B cell (primary cell): ENCODE data around the gene RBM23. TPM values are rescaled to one million over a fixed set of nuclear protein-coding genes. Genes with fewer than 3 reads are reported as not detected.

ENCODE experiments used
- ATAC-seq: fragments of 200-7000 bp; cut with Tn5 transposase; one replicate; pipeline ENCODE4 v1.10.0; 2021; ENCODE audit warnings: low read depth, mild to moderate bottlenecking, moderate number of reproducible peaks, moderate library complexity
- CTCF ChIA-PET: fragments of 350-600 bp; sonication (Branson Sonifier 250); formaldehyde crosslinking; loops from one replicate; lab custom pipeline; 2021; ENCODE audit warnings: antibody characterized with exemption, inconsistent platforms; lab: Charles Lee
- POLR2A ChIA-PET: fragments of 350-600 bp; sonication (Branson Sonifier 250); formaldehyde crosslinking; loops from one replicate; lab custom pipeline; 2021; ENCODE audit warnings: antibody characterized with exemption; lab: Charles Lee
- DNase-seq: peaks from one replicate; pipeline ENCODE4 v3.0.0; 2013
- H2AFZ ChIP-seq: 2 replicates; pipeline ENCODE4 v1.6.1; 2012; ENCODE audit warnings: mild to moderate bottlenecking, low read depth, low read length; ENCODE audit not compliant: insufficient read depth, poor library complexity, severe bottlenecking
- H3K27ac ChIP-seq, 2 donors: 1 replicate in 1 of 2; 2 replicates in 1 of 2; pipeline ENCODE4 v1.5.1; 2012 to 2013; ENCODE audit warnings: low read length in 2 of 2, mild to moderate bottlenecking in 2 of 2, moderate library complexity in 1 of 2
- H3K27me3 ChIP-seq, 4 experiments: fragments of 200-600 bp in 1 of 4; sonication (generic) in 1 of 4; replicated peaks in 1 of 4; 1 replicate in 2 of 4; 2 replicates in 2 of 4; pipeline versions ENCODE4 v1.6.1 to v1.7.0; 2013 to 2016; ENCODE audit warnings: low read length in 3 of 4, mild to moderate bottlenecking in 2 of 4, mixed read lengths in 1 of 4, moderate library complexity in 1 of 4; ENCODE audit not compliant: insufficient read depth in 4 of 4, control insufficient read depth in 3 of 4; ENCODE audit errors: control extremely low read depth in 1 of 4
- H3K36me3 ChIP-seq, 2 experiments: replicated peaks in 1 of 2; 1 replicate in 1 of 2; 2 replicates in 1 of 2; pipeline versions ENCODE4 v1.6.1 to v1.7.1; 2013; ENCODE audit warnings: low read length in 1 of 2; ENCODE audit not compliant: insufficient read depth in 2 of 2, control insufficient read depth in 1 of 2; ENCODE audit errors: control extremely low read depth in 1 of 2, extremely low read depth in 1 of 2
- H3K4me1 ChIP-seq, 2 donors: fragments of 200-600 bp in 1 of 2; sonication (generic) in 1 of 2; 1 replicate in 1 of 2; 2 replicates in 1 of 2; pipeline versions ENCODE4 v1.5.1 to v1.6.1; 2013 to 2017; ENCODE audit warnings: low read length in 2 of 2; ENCODE audit not compliant: control insufficient read depth in 2 of 2, insufficient read depth in 2 of 2
- H3K4me2 ChIP-seq: replicated peaks from 2 replicates; pipeline ENCODE3; 2012; ENCODE audit warnings: mild to moderate bottlenecking, low read depth, low read length; ENCODE audit not compliant: poor library complexity, severe bottlenecking
- H3K4me3 ChIP-seq, 5 experiments: fragments of 200-600 bp in 1 of 5; sonication (generic) in 1 of 5; 1 replicate in 3 of 5; 2 replicates in 2 of 5; pipeline versions ENCODE4 v1.5.1 to v1.7.0; 2011 to 2016; ENCODE audit warnings: low read length in 4 of 5, mild to moderate bottlenecking in 4 of 5, low read depth in 2 of 5, control low read depth in 1 of 5, moderate library complexity in 1 of 5; ENCODE audit not compliant: insufficient read depth in 1 of 5; ENCODE audit errors: control extremely low read depth in 1 of 5, extremely low read depth in 1 of 5
- H3K79me2 ChIP-seq: fragments of 200-600 bp; sonication (generic); one replicate; pipeline ENCODE4 v1.6.0; 2016; ENCODE audit warnings: low read length; ENCODE audit not compliant: control insufficient read depth, insufficient read depth
- H3K9ac ChIP-seq: fragments of 200-600 bp; sonication (generic); 2 replicates; pipeline ENCODE4 v1.6.1; 2017; ENCODE audit warnings: mild to moderate bottlenecking, low read length, moderate library complexity
- H3K9me3 ChIP-seq, 3 donors: one replicate each; pipeline versions ENCODE4 v1.6.1 to v1.7.1; 2013; ENCODE audit warnings: low read length in 2 of 3; ENCODE audit not compliant: control insufficient read depth in 2 of 3, insufficient read depth in 1 of 3; ENCODE audit errors: control extremely low read depth in 1 of 3
- H4K20me1 ChIP-seq: 2 replicates; pipeline ENCODE4 v1.6.0; 2012; ENCODE audit warnings: mild to moderate bottlenecking, low read length; ENCODE audit not compliant: insufficient read depth, control insufficient read depth, poor library complexity, severe bottlenecking
- H3K27ac Mint-ChIP-seq: one replicate; pipeline ENCODE4 v1.8.0; 2021; ENCODE audit warnings: mixed read lengths
- H3K27me3 Mint-ChIP-seq: one replicate; pipeline ENCODE4 v1.8.0; 2021; ENCODE audit warnings: mixed read lengths
- H3K4me1 Mint-ChIP-seq: one replicate; pipeline ENCODE4 v1.8.0; 2021; ENCODE audit warnings: mixed read lengths
- H3K4me3 Mint-ChIP-seq: one replicate; pipeline ENCODE4 v1.8.0; 2021; ENCODE audit warnings: mixed read lengths
- H3K9me3 Mint-ChIP-seq: one replicate; pipeline ENCODE4 v1.8.0; 2022; ENCODE audit warnings: mixed read lengths; ENCODE audit not compliant: insufficient read depth
- CTCF ChIP-seq: fragments of 200-600 bp; IDR thresholded peaks from one replicate; pipeline ENCODE4 v1.8.0; 2022; ENCODE audit warnings: antibody characterized with exemption, mild to moderate bottlenecking
- EZH2 ChIP-seq: IDR thresholded peaks from 2 replicates; pipeline ENCODE4 v1.6.1; 2012; ENCODE audit warnings: borderline replicate concordance, low read depth, mild to moderate bottlenecking, moderate library complexity, low read length; ENCODE audit not compliant: insufficient read depth, poor library complexity, severe bottlenecking
- WGBS: methylation state at CpG from one replicate; pipeline ENCODE4 v1.1.5; 2013; ENCODE audit warnings: missing lambda C conversion rate; ENCODE audit not compliant: insufficient coverage; 5-methylcytosine and 5-hydroxymethylcytosine counted together
- intact Hi-C: fragments of 100-400 bp; cut with micrococcal nuclease; formaldehyde crosslinking; loops from one replicate; pipeline ENCODE4 v1.10.0; 2022
- polyA plus RNA-seq: library from polyadenylated mRNA; depleted of rRNA; stranded (reverse); fragments of >200 nt; gene quantifications from 2 replicates; pipeline ENCODE4 v1.2.3, GENCODE V29; 2012
- total RNA-seq, 2 donors: library from RNA; stranded (reverse); fragments of 120-200 nt in 1 of 2; gene quantifications; 1 replicate in 1 of 2; 2 replicates in 1 of 2; pipeline versions ENCODE4 v1.2.3 to v1.2.4, GENCODE V29; 2013 to 2022

The RBM23 gene
- total and polyA plus RNA-seq, 2 donors (not counting 1 experiment from before 2014, with no cell fraction given), result 60.7 to 165 TPM

DNA sequence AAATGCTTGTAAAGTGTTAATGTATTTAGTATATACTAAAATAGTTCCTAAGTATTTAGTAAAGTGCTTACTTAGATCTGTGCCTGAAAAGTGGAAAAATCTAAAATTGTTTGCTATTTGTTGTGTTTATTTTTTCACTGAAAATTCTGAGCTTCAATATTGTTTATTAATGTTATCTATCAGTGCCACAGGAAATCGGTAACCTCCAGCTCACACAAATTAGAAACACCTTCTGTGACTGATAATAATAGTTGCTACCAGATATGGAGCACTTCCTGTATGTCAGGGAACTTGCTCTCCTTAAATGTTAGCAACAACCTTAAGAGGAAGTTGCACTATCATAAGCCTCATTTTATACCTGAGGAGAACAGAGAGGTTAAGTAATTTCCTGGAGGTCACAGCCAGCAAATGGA lies 48.1 kb downstream of the RBM23 start:
- Mint-ChIP-seq H3K4me3 (peak overlapping the region; percentile 96), H3K4me1 (peaks cover 29% of the 10 kb centered on the region), H3K27me3 (no peaks in the 10 kb centered on the region), H3K27ac (peak overlapping the region; percentile 98), H3K9me3 (no peaks in the 10 kb centered on the region)
- peaks cover 39% of the 10 kb centered on the region for H3K79me2 ChIP-seq
- POLR2A ChIA-PET, result interaction anchor here (0.6 to 4.6 kb wide), 8 partner anchors 12 to 117 kb away, joined by 3 to 61 read pairs (median 4); partner anchors contain the start of genes OXA1L and REM2
- no peak for TF ChIP-seq EZH2
- no peak for TF ChIP-seq CTCF
- H3K36me3 ChIP-seq, result peaks cover 2 to 29% of the 10 kb centered on the region in 2 experiments
- H3K4me2 ChIP-seq, result peak overlapping the region; percentile 85
- H3K9ac ChIP-seq, result peak overlapping the region; percentile 96
- DNase-seq (no peak), ATAC-seq (peak; percentile 26)
- peaks cover 19 to 35% of the 10 kb centered on the region in 2 donors for H3K4me1 ChIP-seq
- H3K9me3 ChIP-seq, result no peaks in the 10 kb centered on the region
- intact Hi-C loops, result loop anchor here (1.0 to 5.0 kb wide), 7 partner anchors 17 to 315 kb away; partner anchors contain the start of genes AJUBA, DAD1 and RBM23
- WGBS, result no CpG with 5 or more reads among the region's 1 CpG
- H2AFZ ChIP-seq, result peak overlapping the region; percentile 76
- peak overlapping the region; percentile 83 to 97 (median 92) for H3K4me3 ChIP-seq
- H4K20me1 ChIP-seq, result peaks cover 25% of the 10 kb centered on the region
- CTCF ChIA-PET, result interaction anchor here (0.8 to 7.9 kb wide), 17 partner anchors 9 to 301 kb away, joined by 3 to 111 read pairs (median 5); partner anchors contain the start of genes PRMT5, RBM23 and REM2
- H3K27ac ChIP-seq, result peak overlapping the region; percentile 84 to 88
- H3K27me3 ChIP-seq, result no peaks in the 10 kb centered on the region

DNA sequence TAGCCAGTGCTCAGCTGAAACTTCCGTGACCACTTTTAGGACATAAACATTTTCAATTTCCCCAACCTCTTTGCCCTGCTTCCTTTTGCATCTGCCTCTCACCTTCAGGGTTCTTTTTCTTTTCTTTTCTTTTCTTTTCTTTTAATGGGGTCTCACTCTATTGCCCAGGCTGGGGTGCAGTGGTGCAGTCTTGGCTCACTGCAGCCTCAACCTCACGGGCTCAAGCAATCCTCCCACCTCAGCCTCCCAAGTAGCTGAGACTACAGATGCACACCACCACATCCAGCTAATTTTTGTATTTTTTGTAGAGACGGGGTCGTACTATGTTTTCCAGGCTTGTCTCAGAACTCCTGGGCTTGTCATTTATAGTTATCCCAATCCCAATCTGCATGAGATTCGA lies 52.1 kb downstream of the RBM23 start:
- Histone ChIP-seq H3K27me3 (no peaks in the 10 kb centered on the region), H3K27ac (no peak overlapping the region), H3K4me1 (peaks cover 11 to 19% of the 10 kb centered on the region in 2 donors), H4K20me1 (no peaks in the 10 kb centered on the region), H2AFZ (no peak overlapping the region), H3K36me3 (no peaks in the 10 kb centered on the region), H3K9ac (no peak overlapping the region), H3K4me3 (no peak overlapping the region), H3K9me3 (no peaks in the 10 kb centered on the region), H3K79me2 (peaks cover 7% of the 10 kb centered on the region), H3K4me2 (no peak overlapping the region)
- intact Hi-C loops, result no loop called here
- DNase-seq, result no peak
- WGBS, result 100% methylated on average over 2 of the region's 5 CpGs
- no peak for TF ChIP-seq CTCF
- TF ChIP-seq EZH2, result no peak
- Mint-ChIP-seq H3K27ac (no peak overlapping the region), H3K9me3 (no peaks in the 10 kb centered on the region), H3K4me3 (no peak overlapping the region), H3K27me3 (no peaks in the 10 kb centered on the region), H3K4me1 (peaks cover 10% of the 10 kb centered on the region)
- CTCF ChIA-PET, result interaction anchor here (0.7 to 2.0 kb wide), 4 partner anchors 10 to 33 kb away, joined by 3 to 7 read pairs (median 6); no protein-coding TSS in a partner anchor
- no peak for ATAC-seq
- POLR2A ChIA-PET, result interaction anchor here (0.9 kb wide), 1 partner anchor 63 kb away, joined by 3 read pairs; the partner anchor contains the start of gene PRMT5
